Mesothelial cell of epicardium (in vitro differentiated cells): ENCODE data around the gene NELL1. TPM values are rescaled to one million over a fixed set of nuclear protein-coding genes. Genes with fewer than 3 reads are reported as not detected.

ENCODE experiments used
- DNase-seq, 2 experiments: peaks; one replicate each; pipeline ENCODE4 v3.0.0; 2021; ENCODE audit warnings: low spot score in 2 of 2; ENCODE audit not compliant: unreplicated experiment in 2 of 2
- H3K27ac Mint-ChIP-seq: 2 replicates; pipeline ENCODE4 v1.8.0; 2021; ENCODE audit warnings: mixed read lengths
- H3K27me3 Mint-ChIP-seq: 2 replicates; pipeline ENCODE4 v1.8.0; 2021; ENCODE audit warnings: low read depth, mixed read lengths
- H3K36me3 Mint-ChIP-seq: 2 replicates; pipeline ENCODE4 v1.8.0; 2021; ENCODE audit warnings: mixed read lengths
- H3K4me1 Mint-ChIP-seq: 2 replicates; pipeline ENCODE4 v1.8.0; 2021; ENCODE audit warnings: mixed read lengths
- H3K4me3 Mint-ChIP-seq: 2 replicates; pipeline ENCODE4 v1.8.0; 2021; ENCODE audit warnings: mild to moderate bottlenecking, moderate library complexity, mixed read lengths
- H3K9me3 Mint-ChIP-seq: 2 replicates; pipeline ENCODE4 v1.8.0; 2021; ENCODE audit warnings: mixed read lengths
- total RNA-seq: library from RNA; stranded (reverse); gene quantifications from 3 replicates; pipeline ENCODE4 v1.2.1, GENCODE V29; 2021
- TF ChIP-seq, protein P1 (sequence below): fragments of 200-600 bp; sonication (generic); IDR thresholded peaks from one replicate; pipeline ENCODE4 v1.5.0; 2021; ENCODE audit warnings: antibody characterized with exemption; ENCODE audit not compliant: unreplicated experiment

NELL1 gene
- total RNA-seq, 1 donor from 2014 or later = 1.7 TPM

DNA sequence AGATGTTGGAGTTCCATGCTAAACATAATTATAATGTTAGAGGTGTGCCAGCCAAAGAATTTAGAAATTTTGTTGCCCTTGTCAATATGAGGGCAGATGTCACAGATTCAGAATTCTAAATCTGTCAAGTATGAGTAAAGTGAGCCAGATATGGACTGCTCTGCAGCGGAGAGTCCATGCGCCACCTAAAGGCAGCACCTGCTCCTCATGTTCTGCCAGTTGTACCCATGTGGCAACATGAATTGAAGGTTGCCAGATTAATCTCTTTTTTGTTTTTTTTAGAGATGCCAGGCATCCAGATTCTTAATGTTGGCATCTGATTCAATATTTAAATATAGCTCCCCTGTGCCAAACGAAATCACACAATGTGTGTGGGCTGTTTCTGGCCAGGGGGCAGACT lies 844.9 kb downstream of the NELL1 start:
- Mint-ChIP-seq H3K27ac (no peak overlapping the region), H3K9me3 (no peaks in the 10 kb centered on the region), H3K27me3 (peaks cover 22% of the 10 kb centered on the region), H3K36me3 (no peaks in the 10 kb centered on the region), H3K4me1 (no peaks in the 10 kb centered on the region), H3K4me3 (no peak overlapping the region)
- DNase-seq = no peak
- TF ChIP-seq, protein P1, sequence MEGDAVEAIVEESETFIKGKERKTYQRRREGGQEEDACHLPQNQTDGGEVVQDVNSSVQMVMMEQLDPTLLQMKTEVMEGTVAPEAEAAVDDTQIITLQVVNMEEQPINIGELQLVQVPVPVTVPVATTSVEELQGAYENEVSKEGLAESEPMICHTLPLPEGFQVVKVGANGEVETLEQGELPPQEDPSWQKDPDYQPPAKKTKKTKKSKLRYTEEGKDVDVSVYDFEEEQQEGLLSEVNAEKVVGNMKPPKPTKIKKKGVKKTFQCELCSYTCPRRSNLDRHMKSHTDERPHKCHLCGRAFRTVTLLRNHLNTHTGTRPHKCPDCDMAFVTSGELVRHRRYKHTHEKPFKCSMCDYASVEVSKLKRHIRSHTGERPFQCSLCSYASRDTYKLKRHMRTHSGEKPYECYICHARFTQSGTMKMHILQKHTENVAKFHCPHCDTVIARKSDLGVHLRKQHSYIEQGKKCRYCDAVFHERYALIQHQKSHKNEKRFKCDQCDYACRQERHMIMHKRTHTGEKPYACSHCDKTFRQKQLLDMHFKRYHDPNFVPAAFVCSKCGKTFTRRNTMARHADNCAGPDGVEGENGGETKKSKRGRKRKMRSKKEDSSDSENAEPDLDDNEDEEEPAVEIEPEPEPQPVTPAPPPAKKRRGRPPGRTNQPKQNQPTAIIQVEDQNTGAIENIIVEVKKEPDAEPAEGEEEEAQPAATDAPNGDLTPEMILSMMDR = no peak

DNA sequence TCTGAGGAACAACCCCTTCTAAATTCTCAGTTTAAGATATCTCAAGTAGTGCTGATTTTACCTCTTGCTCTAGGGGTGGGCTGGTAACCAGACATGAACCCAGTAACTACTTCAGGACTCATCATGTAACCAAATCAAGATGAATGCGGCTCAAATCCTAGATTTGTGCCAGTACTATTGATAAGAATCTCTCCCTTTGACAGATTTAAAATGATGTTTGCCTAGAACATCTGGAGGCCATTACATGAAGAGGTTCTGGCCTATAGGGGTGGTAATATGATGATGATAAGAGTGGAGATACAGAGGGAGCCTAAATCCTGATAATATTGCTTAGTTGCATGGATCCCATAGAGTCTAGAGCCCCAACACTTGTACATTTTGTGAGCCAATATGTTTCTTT lies 850.9 kb downstream of the NELL1 start:
- Mint-ChIP-seq H3K27me3 (peaks cover 22% of the 10 kb centered on the region), H3K4me1 (no peaks in the 10 kb centered on the region), H3K4me3 (no peak overlapping the region), H3K36me3 (no peaks in the 10 kb centered on the region), H3K9me3 (no peaks in the 10 kb centered on the region), H3K27ac (no peak overlapping the region)
- no peak for DNase-seq
- TF ChIP-seq, protein P1 = no peak

DNA sequence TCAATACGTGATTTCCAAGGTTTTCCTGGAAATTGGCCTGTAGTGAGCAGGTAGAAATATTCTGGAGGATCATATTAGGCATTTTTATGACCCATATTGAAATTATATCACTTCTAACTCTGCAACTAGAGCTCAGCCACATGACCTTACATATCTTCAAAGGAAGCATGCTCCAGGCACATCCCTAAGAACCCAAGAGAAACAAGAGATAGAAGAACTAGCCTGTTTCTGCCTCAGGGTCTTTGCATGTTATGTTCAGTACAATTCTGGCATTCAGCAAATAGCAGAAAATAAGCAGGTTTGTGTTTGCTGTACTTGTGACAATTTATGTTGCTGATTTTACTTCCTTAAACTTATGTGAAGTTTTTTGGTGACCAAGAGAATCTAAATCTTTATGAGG lies 859.8 kb downstream of the NELL1 start:
- Mint-ChIP-seq H3K4me1 (no peaks in the 10 kb centered on the region), H3K27ac (no peak overlapping the region), H3K27me3 (peaks cover 23% of the 10 kb centered on the region), H3K36me3 (no peaks in the 10 kb centered on the region), H3K4me3 (no peak overlapping the region), H3K9me3 (no peaks in the 10 kb centered on the region)
- TF ChIP-seq, protein P1 = no peak
- no peak for DNase-seq

DNA sequence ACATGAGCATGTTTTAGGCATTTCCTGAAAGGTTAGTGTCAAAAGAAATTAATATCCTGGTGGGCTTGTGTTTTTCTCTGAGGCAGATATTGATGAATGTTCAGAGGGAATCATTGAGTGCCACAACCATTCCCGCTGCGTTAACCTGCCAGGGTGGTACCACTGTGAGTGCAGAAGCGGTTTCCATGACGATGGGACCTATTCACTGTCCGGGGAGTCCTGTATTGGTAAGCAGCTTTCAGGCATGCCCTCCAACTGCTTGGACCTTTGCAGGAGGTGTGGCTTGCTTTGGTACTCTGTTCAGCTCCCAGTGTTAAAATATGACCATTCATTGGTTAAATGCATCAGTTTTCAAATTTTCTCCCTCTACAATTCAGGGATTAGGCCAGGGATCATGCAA lies 864.9 kb downstream of the NELL1 start:
- Mint-ChIP-seq H3K27ac (no peak overlapping the region), H3K9me3 (no peaks in the 10 kb centered on the region), H3K27me3 (peaks cover 52% of the 10 kb centered on the region), H3K4me3 (no peak overlapping the region), H3K4me1 (no peaks in the 10 kb centered on the region), H3K36me3 (no peaks in the 10 kb centered on the region)
- no peak for DNase-seq
- TF ChIP-seq, protein P1 = no peak

DNA sequence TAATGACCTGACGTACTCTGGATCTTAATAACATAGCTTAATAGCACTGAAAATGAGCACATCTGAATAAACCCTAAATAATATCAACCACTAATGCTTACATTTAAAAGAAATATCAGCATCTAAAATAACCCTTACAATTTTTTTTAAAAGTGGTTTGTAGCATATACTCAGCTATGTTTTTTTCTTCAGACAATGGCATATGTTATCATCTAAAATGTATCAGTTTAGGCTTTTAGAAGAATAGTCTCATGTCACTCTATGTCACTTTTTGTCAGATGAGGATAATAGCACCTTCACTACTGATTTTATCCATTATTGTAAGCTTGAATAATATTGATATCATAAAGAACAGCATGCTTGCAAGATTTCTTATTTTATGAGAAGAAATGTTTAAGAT lies 868.6 kb downstream of the NELL1 start:
- Mint-ChIP-seq H3K27me3 (peaks cover 50% of the 10 kb centered on the region), H3K27ac (no peak overlapping the region), H3K4me3 (no peak overlapping the region), H3K36me3 (no peaks in the 10 kb centered on the region), H3K9me3 (no peaks in the 10 kb centered on the region), H3K4me1 (no peaks in the 10 kb centered on the region)
- TF ChIP-seq, protein P1 = no peak
- no peak for DNase-seq

DNA sequence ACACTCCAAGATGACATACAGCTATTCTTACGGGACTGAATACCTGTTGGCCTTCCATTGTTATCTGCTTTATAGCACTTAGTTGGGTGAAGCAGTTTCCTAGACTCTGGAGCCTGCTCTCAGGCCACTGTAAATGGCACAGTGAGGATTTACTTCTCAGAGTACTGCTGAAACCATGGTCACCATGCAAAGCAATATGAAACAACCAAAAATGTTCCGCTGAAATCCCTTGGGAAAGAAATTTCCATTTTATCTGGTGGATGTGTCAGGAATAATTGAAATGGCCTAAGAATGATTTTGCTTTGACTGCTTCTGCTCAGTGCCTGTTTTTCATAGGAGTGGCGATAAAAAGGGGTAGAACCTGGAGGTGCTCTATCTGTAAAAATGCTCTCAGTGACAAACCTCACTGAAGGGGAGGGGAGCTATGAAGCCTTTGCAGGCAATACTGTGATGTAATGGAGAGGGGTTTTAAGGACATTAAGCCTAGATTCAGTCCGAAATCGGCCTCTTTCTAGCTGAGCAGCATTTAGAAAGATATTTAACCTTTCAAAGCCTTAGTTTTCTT lies 871.9 kb downstream of the NELL1 start:
- peaks cover 3% of the 10 kb centered on the region for H3K4me1 Mint-ChIP-seq
- peaks cover 34% of the 10 kb centered on the region for H3K27me3 Mint-ChIP-seq
- H3K9me3 Mint-ChIP-seq = no peaks in the 10 kb centered on the region
- no peak overlapping the region for H3K27ac Mint-ChIP-seq
- no peaks in the 10 kb centered on the region for H3K36me3 Mint-ChIP-seq
- DNase-seq = no peak
- TF ChIP-seq, protein P1 = no peak
- H3K4me3 Mint-ChIP-seq = no peak overlapping the region
